Keratinocyte (primary cell): ENCODE results near the gene SKAP1. TPM values are rescaled to one million over a fixed set of nuclear protein-coding genes. Genes with fewer than 3 reads are reported as not detected.

Experiments used
- DNase-seq: peaks from one replicate; pipeline ENCODE4 v3.0.0-alpha.2; 2011; ENCODE audit warnings: low read depth, missing footprints, low spot score
- FAIRE-seq: peaks from 2 replicates; lab custom pipeline; 2011; peaks lifted over from hg19 to GRCh38; lab: Jason Lieb, UNC
- H2AFZ ChIP-seq: 2 replicates; pipeline ENCODE4 v1.6.0; 2012; ENCODE audit warnings: low read length, control low read depth, inconsistent platforms; ENCODE audit not compliant: control insufficient read depth
- H3K27ac ChIP-seq: 2 replicates; pipeline ENCODE4 v1.5.1; 2011; ENCODE audit warnings: low read length; ENCODE audit not compliant: control insufficient read depth, insufficient read depth
- H3K27me3 ChIP-seq: 3 replicates; pipeline ENCODE4 v1.6.0; 2011; ENCODE audit warnings: low read length; ENCODE audit not compliant: control insufficient read depth, insufficient read depth; ENCODE audit errors: extremely low read depth
- H3K36me3 ChIP-seq, 2 experiments: 2 replicates in 1 of 2; 3 replicates in 1 of 2; pipeline ENCODE4 v1.5.1; 2011; ENCODE audit warnings: low read length in 2 of 2, mild to moderate bottlenecking in 1 of 2; ENCODE audit not compliant: control insufficient read depth in 2 of 2, insufficient read depth in 2 of 2; ENCODE audit errors: extremely low read depth in 1 of 2
- H3K4me1 ChIP-seq: 3 replicates; pipeline ENCODE4 v1.5.1; 2011; ENCODE audit warnings: low read length; ENCODE audit not compliant: control insufficient read depth, insufficient read depth; ENCODE audit errors: extremely low read depth
- H3K4me2 ChIP-seq: 3 replicates; pipeline ENCODE4 v1.6.0; 2011; ENCODE audit warnings: low read depth, low read length; ENCODE audit not compliant: control insufficient read depth, insufficient read depth; ENCODE audit errors: extremely low read depth
- H3K4me3 ChIP-seq, 3 experiments: fragments of 200-600 bp in 1 of 3; sonication (generic) in 1 of 3; 2 replicates in 2 of 3; 3 replicates in 1 of 3; pipeline ENCODE4 v1.5.1; 2011 to 2016; ENCODE audit warnings: low read length in 3 of 3, mild to moderate bottlenecking in 3 of 3, control low read depth in 2 of 3, inconsistent platforms in 1 of 3, low read depth in 1 of 3, mixed read lengths in 1 of 3, mixed run types in 1 of 3, moderate library complexity in 1 of 3; ENCODE audit not compliant: control insufficient read depth in 2 of 3, insufficient read depth in 2 of 3; ENCODE audit errors: extremely low read depth in 1 of 3
- H3K79me2 ChIP-seq: 2 replicates; pipeline ENCODE4 v1.6.0; 2012; ENCODE audit warnings: low read length; ENCODE audit not compliant: control insufficient read depth, insufficient read depth
- H3K9ac ChIP-seq: 3 replicates; pipeline ENCODE4 v1.6.0; 2011; ENCODE audit warnings: low read length; ENCODE audit not compliant: control insufficient read depth, insufficient read depth; ENCODE audit errors: extremely low read depth
- H3K9me1 ChIP-seq: 3 replicates; pipeline ENCODE4 v1.6.0; 2011; ENCODE audit warnings: low read length; ENCODE audit not compliant: control insufficient read depth, insufficient read depth; ENCODE audit errors: extremely low read depth
- H3K9me3 ChIP-seq: 2 replicates; pipeline ENCODE4 v1.5.1; 2012; ENCODE audit warnings: low read depth, low read length; ENCODE audit not compliant: control insufficient read depth
- H4K20me1 ChIP-seq: 3 replicates; pipeline ENCODE4 v1.6.0; 2011; ENCODE audit warnings: low read length; ENCODE audit not compliant: control insufficient read depth, insufficient read depth; ENCODE audit errors: extremely low read depth
- EZH2 ChIP-seq: IDR thresholded peaks from one replicate; pipeline ENCODE4 v1.6.1; 2012; ENCODE audit warnings: inconsistent platforms, mild to moderate bottlenecking, low read length, moderate library complexity
- dilution Hi-C: fragments of 300-500 bp; cut with MboI; formaldehyde crosslinking; loops from one replicate; pipeline ENCODE4 v1.7.0; 2020; ENCODE audit warnings: low sequenced_read_pairs; ENCODE audit not compliant: extremely low pct_ligation_motif_present
- polyA plus RNA-seq, 5 experiments: library from polyadenylated mRNA; depleted of rRNA in 3 of 5; stranded (reverse) in 3 of 5; stranded (forward) in 1 of 5; unstranded in 1 of 5; fragments of >200 nt; gene quantifications; 1 replicate in 1 of 5; 2 replicates in 3 of 5; 3 replicates in 1 of 5; pipeline versions ENCODE4 v1.2.1 to v1.2.3, GENCODE V29; 2011 to 2012; ENCODE audit warnings: missing spikeins in 2 of 5, low read depth in 1 of 5, low replicate concordance in 1 of 5
- TF ChIP-seq, protein P1 (sequence below), 3 experiments: IDR thresholded peaks in 1 of 3; conservative IDR thresholded peaks in 1 of 3; optimal IDR thresholded peaks in 1 of 3; 2 replicates in 2 of 3; 3 replicates in 1 of 3; pipeline versions ENCODE3 to v1.5.1; 2011; ENCODE audit warnings: low read length in 3 of 3, mild to moderate bottlenecking in 3 of 3, moderate library complexity in 2 of 3, control low read depth in 1 of 3, inconsistent platforms in 1 of 3; ENCODE audit not compliant: insufficient read depth in 2 of 3; ENCODE audit errors: extremely low read depth in 1 of 3

The SKAP1 gene
- polyA plus RNA-seq, 1 donor (not counting 4 experiments of a cell fraction or from before 2014, with no cell fraction given), result not detected

DNA sequence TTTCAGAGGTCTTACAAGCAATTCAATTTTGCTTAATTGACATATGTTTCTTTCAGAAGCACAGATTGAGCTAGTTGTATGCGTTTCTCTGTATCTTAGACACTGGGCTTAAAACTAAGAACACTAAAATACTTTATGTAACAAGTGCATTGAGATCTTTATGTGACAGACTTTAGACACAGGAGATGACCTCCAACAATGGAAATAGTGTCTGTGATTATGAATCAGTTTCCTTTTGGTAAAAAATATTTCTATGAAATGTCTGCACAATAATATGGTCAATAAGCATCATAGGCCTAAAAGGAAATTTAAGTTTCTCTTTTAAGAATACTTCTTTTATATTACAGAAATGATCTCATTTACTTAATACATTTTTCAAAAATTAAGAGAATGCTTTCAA, 153.2 kb downstream of the SKAP1 start:
- Histone ChIP-seq H3K4me3 (no peak overlapping the region), H3K9me1 (no peaks in the 10 kb centered on the region), H4K20me1 (no peaks in the 10 kb centered on the region), H3K36me3 (no peaks in the 10 kb centered on the region), H3K4me2 (no peak overlapping the region), H3K27me3 (peaks cover 13% of the 10 kb centered on the region), H3K4me1 (no peaks in the 10 kb centered on the region), H3K9me3 (no peaks in the 10 kb centered on the region), H3K27ac (no peak overlapping the region), H3K79me2 (no peaks in the 10 kb centered on the region), H3K9ac (no peak overlapping the region), H2AFZ (no peak overlapping the region)
- TF ChIP-seq, protein P1, sequence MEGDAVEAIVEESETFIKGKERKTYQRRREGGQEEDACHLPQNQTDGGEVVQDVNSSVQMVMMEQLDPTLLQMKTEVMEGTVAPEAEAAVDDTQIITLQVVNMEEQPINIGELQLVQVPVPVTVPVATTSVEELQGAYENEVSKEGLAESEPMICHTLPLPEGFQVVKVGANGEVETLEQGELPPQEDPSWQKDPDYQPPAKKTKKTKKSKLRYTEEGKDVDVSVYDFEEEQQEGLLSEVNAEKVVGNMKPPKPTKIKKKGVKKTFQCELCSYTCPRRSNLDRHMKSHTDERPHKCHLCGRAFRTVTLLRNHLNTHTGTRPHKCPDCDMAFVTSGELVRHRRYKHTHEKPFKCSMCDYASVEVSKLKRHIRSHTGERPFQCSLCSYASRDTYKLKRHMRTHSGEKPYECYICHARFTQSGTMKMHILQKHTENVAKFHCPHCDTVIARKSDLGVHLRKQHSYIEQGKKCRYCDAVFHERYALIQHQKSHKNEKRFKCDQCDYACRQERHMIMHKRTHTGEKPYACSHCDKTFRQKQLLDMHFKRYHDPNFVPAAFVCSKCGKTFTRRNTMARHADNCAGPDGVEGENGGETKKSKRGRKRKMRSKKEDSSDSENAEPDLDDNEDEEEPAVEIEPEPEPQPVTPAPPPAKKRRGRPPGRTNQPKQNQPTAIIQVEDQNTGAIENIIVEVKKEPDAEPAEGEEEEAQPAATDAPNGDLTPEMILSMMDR (optimal IDR thresholded peaks at IDR 0.05 in 1 of 3, IDR thresholded peaks at IDR 0.05 in 1 of 3, conservative IDR thresholded peaks at IDR 0.05 in 1 of 3; ENCODE audit: extremely low read depth in 1 of 3, insufficient read depth in 2 of 3, low read length in 3 of 3), result no peak
- TF ChIP-seq EZH2, result no peak
- dilution Hi-C loops, result no loop called here
- DNase-seq (no peak), FAIRE-seq (no peak)

DNA sequence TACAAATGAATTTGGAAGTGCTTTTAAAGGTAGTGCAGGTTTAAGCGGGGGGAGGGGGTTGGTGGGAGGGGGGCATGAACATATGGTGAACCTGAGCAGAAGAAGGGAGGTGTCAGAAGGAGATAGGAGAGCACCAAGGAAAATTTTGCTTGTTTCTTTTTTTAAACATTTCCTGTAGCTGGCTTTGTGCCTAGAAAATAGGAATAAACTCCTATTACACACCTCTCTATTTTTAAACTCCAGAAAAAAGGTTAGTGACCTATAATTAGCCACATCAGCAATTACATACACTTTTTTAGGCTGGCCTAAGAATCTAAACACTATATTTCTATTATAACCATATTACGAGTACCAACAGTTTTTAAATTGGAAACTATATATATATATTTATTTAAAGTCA, 159.1 kb downstream of the SKAP1 start:
- Histone ChIP-seq H3K36me3 (no peaks in the 10 kb centered on the region), H4K20me1 (no peaks in the 10 kb centered on the region), H3K9ac (no peak overlapping the region), H2AFZ (no peak overlapping the region), H3K4me3 (no peak overlapping the region), H3K4me1 (no peaks in the 10 kb centered on the region), H3K9me3 (no peaks in the 10 kb centered on the region), H3K27ac (no peak overlapping the region), H3K4me2 (no peak overlapping the region), H3K27me3 (peaks cover 10% of the 10 kb centered on the region), H3K79me2 (no peaks in the 10 kb centered on the region), H3K9me1 (no peaks in the 10 kb centered on the region)
- dilution Hi-C loops, result no loop called here
- FAIRE-seq (no peak), DNase-seq (no peak)
- no peak for TF ChIP-seq EZH2
- TF ChIP-seq, protein P1 (optimal IDR thresholded peaks at IDR 0.05 in 1 of 3, IDR thresholded peaks at IDR 0.05 in 1 of 3, conservative IDR thresholded peaks at IDR 0.05 in 1 of 3; ENCODE audit: extremely low read depth in 1 of 3, insufficient read depth in 2 of 3, low read length in 3 of 3), result no peak
